A549 (cell line): Measurements from ENCODE around the gene SEMA5A.

Experiments used
- BCL3 ChIP-seq: fragments of >200 bp; sonication (Bioruptor Twin); formaldehyde crosslinking; IDR thresholded peaks from 3 replicates; pipeline ENCODE4 v1.6.1; 2016
- CTCF ChIP-seq: fragments of >200 bp; sonication (Bioruptor Twin); formaldehyde crosslinking; IDR thresholded peaks from 3 replicates; pipeline ENCODE4 v1.5.1; 2016
- EP300 ChIP-seq, 2 experiments: fragments of >200 bp; sonication (Bioruptor Twin); formaldehyde crosslinking; IDR thresholded peaks; 2 replicates in 1 of 2; 3 replicates in 1 of 2; pipeline ENCODE4 v1.6.1; 2016 to 2017
- ESRRA ChIP-seq: fragments of 150-350 bp; IDR thresholded peaks from 2 replicates; pipeline ENCODE4 v1.6.1; 2014; ENCODE audit warnings: mild to moderate bottlenecking, low read length, borderline replicate concordance
- MAZ ChIP-seq: fragments of 150-350 bp; IDR thresholded peaks from 2 replicates; pipeline ENCODE4 v1.6.1; 2014; ENCODE audit warnings: antibody characterized with exemption, low read depth, low read length, borderline replicate concordance
- PHF8 ChIP-seq: fragments of 200-600 bp; sonication (generic); IDR thresholded peaks from 2 replicates; pipeline ENCODE4 v1.6.1; 2016; ENCODE audit warnings: low read depth, mild to moderate bottlenecking, antibody characterized with exemption, moderate library complexity, borderline replicate concordance
- POLR2A ChIP-seq: IDR thresholded peaks from 2 replicates; pipeline ENCODE4 v1.6.1; 2012; ENCODE audit warnings: mild to moderate bottlenecking, low read length
- USF2 ChIP-seq: fragments of 450-650 bp; IDR thresholded peaks from 2 replicates; pipeline ENCODE4 v1.6.1; 2014; ENCODE audit warnings: antibody characterized with exemption
- ZSCAN20 ChIP-seq: fragments of 250-450 bp; sonication (Bioruptor Pico); IDR thresholded peaks from 2 replicates; pipeline ENCODE4 v1.8.0; 2022; ENCODE audit warnings: mild to moderate bottlenecking, moderate library complexity

- no peak for TF ChIP-seq EP300 (IDR thresholded peaks at IDR 0.05)
- no peak for TF ChIP-seq CTCF
- TF ChIP-seq ZSCAN20 (CRISPR knock-in tag): no peak
- no peak for TF ChIP-seq POLR2A
- TF ChIP-seq ESRRA: no peak
- TF ChIP-seq BCL3: no peak
- TF ChIP-seq USF2: no peak
- no peak for TF ChIP-seq MAZ
- TF ChIP-seq PHF8: no peak
Measured at GRCh38 chr5:9105851-9106250, 440.0 kb downstream of the SEMA5A start.
